MCF 10A (cell line): ENCODE data around the gene MAP2K4. TPM values are rescaled to one million over a fixed set of nuclear protein-coding genes. Genes with fewer than 3 reads are reported as not detected.

Experiments
- BruUV-seq: library from RNA; stranded (reverse); fragments of 400-500 nt; replicated peaks from 2 replicates; lab custom pipeline; 2021; lab: Mats Ljungman, UMichigan
- CTCF ChIA-PET: fragments of 300-600 bp; sonication (Branson Sonifier 250); formaldehyde crosslinking; extraction: SDS; loops from one replicate; lab custom pipeline; 2021; ENCODE audit warnings: antibody characterized with exemption, inconsistent platforms; lab: Yijun Ruan, JAX
- POLR2A ChIA-PET: fragments of 300-600, 350-650 bp; sonication (Branson Sonifier 250); formaldehyde crosslinking; extraction: SDS; loops from one replicate; lab custom pipeline; 2020; ENCODE audit warnings: antibody characterized with exemption, inconsistent platforms; lab: Yijun Ruan, JAX
- DNase-seq: peaks from one replicate; pipeline ENCODE4 v3.0.0-alpha.2; 2018; ENCODE audit not compliant: unreplicated experiment
- H3K27ac Mint-ChIP-seq: one replicate; pipeline ENCODE4 v1.8.0; 2022; ENCODE audit warnings: mild to moderate bottlenecking, low read depth, mixed read lengths; ENCODE audit not compliant: unreplicated experiment
- H3K27me3 Mint-ChIP-seq: one replicate; pipeline ENCODE4 v1.8.0; 2022; ENCODE audit warnings: mixed read lengths; ENCODE audit not compliant: insufficient read depth, unreplicated experiment
- H3K36me3 Mint-ChIP-seq: one replicate; pipeline ENCODE4 v1.8.0; 2022; ENCODE audit warnings: mild to moderate bottlenecking, moderate library complexity, mixed read lengths; ENCODE audit not compliant: insufficient read depth, unreplicated experiment
- H3K4me1 Mint-ChIP-seq: one replicate; pipeline ENCODE4 v1.8.0; 2022; ENCODE audit warnings: mixed read lengths; ENCODE audit not compliant: insufficient read depth, unreplicated experiment
- H3K4me3 Mint-ChIP-seq: one replicate; pipeline ENCODE4 v1.8.0; 2022; ENCODE audit warnings: mild to moderate bottlenecking, moderate library complexity, mixed read lengths; ENCODE audit not compliant: unreplicated experiment
- H3K9me3 Mint-ChIP-seq: one replicate; pipeline ENCODE4 v1.8.0; 2022; ENCODE audit warnings: mixed read lengths; ENCODE audit not compliant: unreplicated experiment
- intact Hi-C: fragments of 100-400 bp; cut with micrococcal nuclease; formaldehyde crosslinking; loops from 2 replicates; pipeline ENCODE4 v1.14.1; 2022
- total RNA-seq: library from RNA; stranded (reverse); gene quantifications from 2 replicates; pipeline ENCODE4 v1.2.3, GENCODE V29; 2022
- TF ChIP-seq, protein P1 (sequence below): fragments of 200-600 bp; IDR thresholded peaks from one replicate; pipeline ENCODE4 v1.8.0; 2022; ENCODE audit warnings: antibody characterized with exemption, mild to moderate bottlenecking; ENCODE audit not compliant: unreplicated experiment

MAP2K4 gene
- total RNA-seq, 1 experiment from 2014 or later, result 29.2 TPM

DNA sequence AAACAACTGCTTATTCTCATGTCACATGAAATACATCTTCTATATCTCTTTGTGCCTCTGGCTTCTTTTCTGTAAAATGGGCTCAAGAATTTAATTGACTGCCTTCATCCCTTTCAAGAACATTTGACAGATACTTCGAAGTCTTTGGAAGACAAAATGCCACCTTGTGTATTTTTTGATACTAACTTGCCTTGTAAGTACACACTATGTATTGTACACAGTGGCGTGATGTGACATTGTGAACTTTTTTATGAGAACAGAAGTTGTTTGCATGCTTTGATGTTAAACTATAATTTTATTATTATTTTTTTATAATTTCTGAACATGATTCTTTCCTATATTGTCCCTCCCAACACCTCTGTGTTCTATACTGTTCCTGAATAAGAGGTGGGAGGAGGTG is 73.7 kb downstream of the MAP2K4 start:
- intact Hi-C loops, result no loop called here
- H3K36me3 Mint-ChIP-seq, result peaks cover 30% of the 10 kb centered on the region
- POLR2A ChIA-PET, result interaction anchor here (0.5 to 0.7 kb wide), 3 partner anchors 9 to 1816 kb away, joined by 3 read pairs; no protein-coding TSS in a partner anchor
- H3K9me3 Mint-ChIP-seq, result no peaks in the 10 kb centered on the region
- H3K4me1 Mint-ChIP-seq, result peaks cover 16% of the 10 kb centered on the region
- TF ChIP-seq, protein P1, sequence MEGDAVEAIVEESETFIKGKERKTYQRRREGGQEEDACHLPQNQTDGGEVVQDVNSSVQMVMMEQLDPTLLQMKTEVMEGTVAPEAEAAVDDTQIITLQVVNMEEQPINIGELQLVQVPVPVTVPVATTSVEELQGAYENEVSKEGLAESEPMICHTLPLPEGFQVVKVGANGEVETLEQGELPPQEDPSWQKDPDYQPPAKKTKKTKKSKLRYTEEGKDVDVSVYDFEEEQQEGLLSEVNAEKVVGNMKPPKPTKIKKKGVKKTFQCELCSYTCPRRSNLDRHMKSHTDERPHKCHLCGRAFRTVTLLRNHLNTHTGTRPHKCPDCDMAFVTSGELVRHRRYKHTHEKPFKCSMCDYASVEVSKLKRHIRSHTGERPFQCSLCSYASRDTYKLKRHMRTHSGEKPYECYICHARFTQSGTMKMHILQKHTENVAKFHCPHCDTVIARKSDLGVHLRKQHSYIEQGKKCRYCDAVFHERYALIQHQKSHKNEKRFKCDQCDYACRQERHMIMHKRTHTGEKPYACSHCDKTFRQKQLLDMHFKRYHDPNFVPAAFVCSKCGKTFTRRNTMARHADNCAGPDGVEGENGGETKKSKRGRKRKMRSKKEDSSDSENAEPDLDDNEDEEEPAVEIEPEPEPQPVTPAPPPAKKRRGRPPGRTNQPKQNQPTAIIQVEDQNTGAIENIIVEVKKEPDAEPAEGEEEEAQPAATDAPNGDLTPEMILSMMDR, result no peak
- DNase-seq, result no peak
- H3K27me3 Mint-ChIP-seq, result no peaks in the 10 kb centered on the region
- H3K27ac Mint-ChIP-seq, result no peak overlapping the region
- CTCF ChIA-PET, result no interaction called here
- no TSS peak for BruUV-seq
- H3K4me3 Mint-ChIP-seq, result no peak overlapping the region

DNA sequence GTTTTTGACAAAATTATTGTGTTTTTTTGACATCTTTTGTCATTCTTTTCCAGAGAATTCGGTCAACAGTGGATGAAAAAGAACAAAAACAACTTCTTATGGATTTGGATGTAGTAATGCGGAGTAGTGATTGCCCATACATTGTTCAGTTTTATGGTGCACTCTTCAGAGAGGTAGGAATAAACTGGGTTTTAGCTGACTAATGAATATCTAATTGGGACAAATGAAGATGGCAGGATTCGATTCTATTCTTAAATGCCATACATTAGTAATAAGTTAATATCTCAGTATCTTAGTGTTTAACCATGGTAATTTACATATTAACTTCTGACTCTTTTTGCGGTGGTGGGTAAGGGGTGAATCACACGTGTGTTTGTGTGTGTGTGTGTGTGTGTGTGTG is 74.8 kb downstream of the MAP2K4 start:
- ChIA-PET POLR2A (no interaction called here), CTCF (interaction anchor here (0.7 kb wide), 2 partner anchors 13 to 284 kb away, joined by 3 read pairs; no protein-coding TSS in a partner anchor)
- Mint-ChIP-seq H3K4me3 (no peak overlapping the region), H3K9me3 (no peaks in the 10 kb centered on the region), H3K27ac (no peak overlapping the region), H3K4me1 (peaks cover 5% of the 10 kb centered on the region), H3K36me3 (peaks cover 36% of the 10 kb centered on the region), H3K27me3 (no peaks in the 10 kb centered on the region)
- no TSS peak for BruUV-seq
- no peak for DNase-seq
- intact Hi-C loops, result no loop called here
- TF ChIP-seq, protein P1, result no peak

DNA sequence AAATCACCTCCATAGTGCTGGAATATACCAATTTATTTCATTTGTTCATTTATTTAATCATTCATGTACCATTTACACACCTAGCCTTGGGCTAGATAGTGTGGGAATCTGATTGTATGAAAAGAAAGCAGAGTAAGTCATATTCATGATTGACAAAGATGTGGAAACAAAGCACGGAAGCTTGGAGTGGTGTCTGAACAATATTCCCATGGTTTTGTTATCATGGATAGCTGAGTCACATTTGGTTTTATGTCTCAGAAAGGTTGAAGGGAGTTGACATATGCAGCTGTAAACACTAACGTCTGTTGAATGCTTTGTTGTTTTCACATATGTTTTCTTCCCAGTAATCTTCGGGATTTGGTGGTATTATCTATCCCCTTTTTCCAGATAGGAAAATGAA is 76.6 kb downstream of the MAP2K4 start:
- Mint-ChIP-seq H3K4me3 (no peak overlapping the region), H3K4me1 (no peaks in the 10 kb centered on the region), H3K9me3 (no peaks in the 10 kb centered on the region), H3K27me3 (no peaks in the 10 kb centered on the region), H3K27ac (no peak overlapping the region), H3K36me3 (peaks cover 43% of the 10 kb centered on the region)
- TF ChIP-seq, protein P1, result no peak
- no TSS peak for BruUV-seq
- CTCF ChIA-PET, result interaction anchor here (0.5 kb wide), 1 partner anchor 1273 kb away, joined by 3 read pairs; no protein-coding TSS in a partner anchor
- POLR2A ChIA-PET, result interaction anchor here (1.1 kb wide), 1 partner anchor 23 kb away, joined by 3 read pairs; no protein-coding TSS in a partner anchor
- no peak for DNase-seq
- intact Hi-C loops, result no loop called here

DNA sequence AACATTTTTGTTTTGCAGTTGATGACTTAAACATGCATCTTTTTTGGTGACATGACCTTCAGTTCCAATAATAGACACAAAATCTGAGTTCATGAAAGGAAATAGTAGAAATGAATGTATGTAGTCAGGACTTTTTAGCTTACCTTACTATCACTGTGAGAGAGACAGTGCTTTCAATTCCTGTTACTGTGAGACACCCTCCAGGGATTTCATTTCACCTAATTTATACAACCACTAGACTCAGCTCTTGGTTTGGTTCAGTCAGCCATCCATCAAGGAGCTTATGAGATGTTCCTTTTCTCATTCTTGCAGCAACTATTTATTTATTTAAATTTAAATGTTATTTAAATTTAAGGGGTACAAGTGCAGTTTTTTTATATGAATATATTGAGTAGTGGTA is 77.9 kb downstream of the MAP2K4 start:
- ChIA-PET POLR2A (interaction anchor here (1.1 to 1.4 kb wide), 2 partner anchors 13 to 72 kb away, joined by 3 to 4 read pairs; no protein-coding TSS in a partner anchor), CTCF (no interaction called here)
- Mint-ChIP-seq H3K9me3 (no peaks in the 10 kb centered on the region), H3K27ac (no peak overlapping the region), H3K27me3 (no peaks in the 10 kb centered on the region), H3K4me1 (no peaks in the 10 kb centered on the region), H3K4me3 (no peak overlapping the region), H3K36me3 (peaks cover 49% of the 10 kb centered on the region)
- no peak for DNase-seq
- TF ChIP-seq, protein P1, result no peak
- intact Hi-C loops, result no loop called here
- BruUV-seq, result no TSS peak
